Progenitor cell of endocrine pancreas (in vitro differentiated cells): ENCODE data around the gene FKBP7. TPM values are rescaled to one million over a fixed set of nuclear protein-coding genes. Genes with fewer than 3 reads are reported as not detected.
A peak's percentile ranks its signal among the peaks of the same experiment; 100 is the strongest.

ENCODE experiments used
- DNase-seq: peaks from one replicate; pipeline ENCODE4 v3.0.0; 2021; ENCODE audit warnings: low spot score; ENCODE audit not compliant: unreplicated experiment
- H3K27ac Mint-ChIP-seq: 2 replicates; pipeline ENCODE4 v1.8.0; 2021; ENCODE audit warnings: mild to moderate bottlenecking, moderate library complexity, mixed read lengths
- H3K27me3 Mint-ChIP-seq: 2 replicates; pipeline ENCODE4 v1.8.0; 2021; ENCODE audit warnings: mixed read lengths
- H3K36me3 Mint-ChIP-seq: 2 replicates; pipeline ENCODE4 v1.8.0; 2022; ENCODE audit warnings: mixed read lengths; ENCODE audit not compliant: insufficient read depth
- H3K4me1 Mint-ChIP-seq: 2 replicates; pipeline ENCODE4 v1.8.0; 2021; ENCODE audit warnings: low read depth, mixed read lengths
- H3K4me3 Mint-ChIP-seq: 2 replicates; pipeline ENCODE4 v1.8.0; 2021; ENCODE audit warnings: low read depth, mild to moderate bottlenecking, moderate library complexity, mixed read lengths
- H3K9me3 Mint-ChIP-seq: 2 replicates; pipeline ENCODE4 v1.8.0; 2021; ENCODE audit warnings: low read depth, mixed read lengths
- CTCF ChIP-seq: fragments of 200-600 bp; sonication (generic); IDR thresholded peaks from one replicate; pipeline ENCODE4 v1.5.0; 2021; ENCODE audit warnings: antibody characterized with exemption, mild to moderate bottlenecking; ENCODE audit not compliant: unreplicated experiment
- total RNA-seq: library from RNA; stranded (reverse); gene quantifications from 2 replicates; pipeline ENCODE4 v1.2.1, GENCODE V29; 2021

Gene FKBP7
- total RNA-seq, 1 donor from 2014 or later: 15.8 TPM

DNA sequence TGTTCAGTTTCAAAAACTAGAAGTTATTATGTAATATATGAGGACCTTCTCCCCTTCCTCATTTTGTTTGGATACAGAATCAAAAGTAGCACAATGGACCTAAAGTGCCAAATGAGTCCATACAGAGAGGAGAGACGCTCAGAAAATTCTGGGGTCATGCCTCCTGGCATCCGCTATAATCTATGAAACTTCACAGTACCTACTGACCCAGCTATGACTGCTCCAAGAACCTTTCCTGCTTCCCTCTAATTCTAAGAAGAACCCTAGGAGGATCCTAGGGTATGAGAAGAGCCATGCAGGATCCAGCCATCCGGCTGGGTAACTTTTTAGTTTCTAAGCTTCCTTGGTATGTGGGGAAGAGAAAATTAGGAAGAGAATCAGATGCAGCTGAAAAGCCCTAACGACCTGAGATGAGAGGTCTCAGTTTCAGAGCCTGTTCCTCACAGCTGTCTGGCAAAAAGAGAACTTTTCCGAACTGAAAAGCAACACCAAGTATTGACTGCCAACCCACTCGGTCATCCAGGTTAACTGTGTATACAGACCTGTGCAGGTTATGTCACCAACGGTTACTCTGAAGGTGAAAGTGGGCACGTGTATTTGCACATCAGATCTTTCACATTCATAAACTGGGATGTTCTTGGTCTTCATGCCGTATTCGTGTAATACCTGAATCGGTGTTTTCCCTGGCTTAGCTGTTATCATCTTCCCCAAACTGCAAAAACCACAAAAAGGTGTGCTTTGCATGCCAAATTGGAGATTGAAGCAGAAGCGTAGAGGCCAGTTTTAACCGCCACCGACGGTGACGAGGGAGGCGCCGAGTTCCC is 28.5 kb downstream of the FKBP7 start:
- peaks cover 20% of the 10 kb centered on the region for H3K4me1 Mint-ChIP-seq
- H3K27ac Mint-ChIP-seq: peak overlapping the region; percentile 95
- H3K9me3 Mint-ChIP-seq: no peaks in the 10 kb centered on the region
- H3K4me3 Mint-ChIP-seq: peak overlapping the region; percentile 84
- H3K36me3 Mint-ChIP-seq: peaks cover 20% of the 10 kb centered on the region
- H3K27me3 Mint-ChIP-seq: no peaks in the 10 kb centered on the region
- no peak for TF ChIP-seq CTCF
- DNase-seq: no peak

- TF ChIP-seq CTCF: no peak
- peaks cover 20% of the 10 kb centered on the region for H3K4me1 Mint-ChIP-seq
- no peak for DNase-seq
- peak overlapping the region; percentile 84 for H3K4me3 Mint-ChIP-seq
- H3K9me3 Mint-ChIP-seq: no peaks in the 10 kb centered on the region
- H3K27ac Mint-ChIP-seq: peak overlapping the region; percentile 80
- H3K36me3 Mint-ChIP-seq: peaks cover 20% of the 10 kb centered on the region
- no peaks in the 10 kb centered on the region for H3K27me3 Mint-ChIP-seq
These were observed 29.3 kb downstream of the FKBP7 start for GRCh38 chr2:178448968-178449661.

- DNase-seq: no peak
- Mint-ChIP-seq H3K36me3 (peaks cover 25% of the 10 kb centered on the region), H3K4me3 (no peak overlapping the region), H3K9me3 (no peaks in the 10 kb centered on the region), H3K27ac (no peak overlapping the region), H3K4me1 (no peaks in the 10 kb centered on the region), H3K27me3 (no peaks in the 10 kb centered on the region)
- no peak for TF ChIP-seq CTCF
These were observed 37.0 kb downstream of the FKBP7 start for GRCh38 chr2:178441426-178441825.

DNA sequence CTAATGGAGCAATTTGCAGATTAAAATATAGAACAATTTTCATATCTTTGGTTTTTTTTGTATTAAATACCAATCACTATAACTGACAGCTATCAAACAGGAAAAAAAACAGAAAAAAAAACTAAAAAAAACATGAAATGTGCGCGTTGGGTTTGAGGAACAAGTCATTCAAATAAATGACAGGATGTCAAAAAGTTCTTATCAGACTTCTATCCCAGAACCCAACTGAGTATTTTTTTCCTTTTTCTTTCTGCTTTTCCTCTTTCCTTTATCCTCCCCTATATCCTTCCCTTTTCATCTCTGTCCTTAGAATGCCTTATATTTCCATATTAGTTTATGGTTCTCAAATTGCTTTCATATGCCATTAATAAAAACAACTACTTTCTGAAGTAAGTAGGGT is 41.7 kb downstream of the FKBP7 start:
- peaks cover 27% of the 10 kb centered on the region for H3K36me3 Mint-ChIP-seq
- no peaks in the 10 kb centered on the region for H3K27me3 Mint-ChIP-seq
- no peak for TF ChIP-seq CTCF
- H3K27ac Mint-ChIP-seq: no peak overlapping the region
- no peak for DNase-seq
- H3K4me3 Mint-ChIP-seq: no peak overlapping the region
- no peaks in the 10 kb centered on the region for H3K9me3 Mint-ChIP-seq
- no peaks in the 10 kb centered on the region for H3K4me1 Mint-ChIP-seq

DNA sequence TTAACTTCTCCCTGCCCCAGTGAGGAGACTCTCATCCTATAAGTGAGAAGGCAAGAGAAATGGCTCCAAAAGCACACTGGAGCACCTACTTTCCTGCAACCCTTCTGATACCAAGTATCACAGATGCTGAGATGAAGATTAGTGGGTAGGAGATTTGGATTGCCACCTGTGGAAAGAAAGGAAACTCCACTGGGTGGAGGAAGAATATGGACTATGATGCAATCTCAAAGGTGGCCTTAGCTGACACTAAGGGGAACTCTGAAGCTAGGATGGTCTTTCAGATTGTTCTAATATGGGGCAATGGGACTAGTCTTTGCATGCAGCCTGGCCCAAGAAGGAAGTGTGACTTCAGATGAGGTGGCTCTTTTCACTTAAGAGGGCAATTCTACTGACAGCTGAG is 49.1 kb downstream of the FKBP7 start:
- Mint-ChIP-seq H3K4me3 (no peak overlapping the region), H3K4me1 (no peaks in the 10 kb centered on the region), H3K27me3 (no peaks in the 10 kb centered on the region), H3K36me3 (peaks cover 46% of the 10 kb centered on the region), H3K27ac (peak overlapping the region; percentile 34), H3K9me3 (peaks cover 19% of the 10 kb centered on the region)
- no peak for DNase-seq
- TF ChIP-seq CTCF: no peak
